Right lobe of liver (tissue), 4 donors: ENCODE results near the gene ATP5MG.

Source experiments
- POLR2A ChIP-seq: fragments of 450-650 bp; IDR thresholded peaks from one replicate; pipeline ENCODE4 v1.6.1; 2017; ENCODE audit warnings: antibody characterized with exemption, mild to moderate bottlenecking
- TF ChIP-seq, protein P1 (sequence below), 4 donors: fragments of 200-600 bp in 3 of 4; fragments of 450-650 bp in 1 of 4; IDR thresholded peaks; one replicate each; pipeline versions ENCODE4 v1.5.1 to v1.8.0; 2016 to 2022; ENCODE audit warnings: antibody characterized with exemption in 4 of 4, mild to moderate bottlenecking in 2 of 4
- donor health status: DM: no; HTN: no; CAD: no.
- donor health status: DM: no; HTN: no; CAD: no.
- donor health status: DM: no; HTN: yes; CAD: no.

DNA sequence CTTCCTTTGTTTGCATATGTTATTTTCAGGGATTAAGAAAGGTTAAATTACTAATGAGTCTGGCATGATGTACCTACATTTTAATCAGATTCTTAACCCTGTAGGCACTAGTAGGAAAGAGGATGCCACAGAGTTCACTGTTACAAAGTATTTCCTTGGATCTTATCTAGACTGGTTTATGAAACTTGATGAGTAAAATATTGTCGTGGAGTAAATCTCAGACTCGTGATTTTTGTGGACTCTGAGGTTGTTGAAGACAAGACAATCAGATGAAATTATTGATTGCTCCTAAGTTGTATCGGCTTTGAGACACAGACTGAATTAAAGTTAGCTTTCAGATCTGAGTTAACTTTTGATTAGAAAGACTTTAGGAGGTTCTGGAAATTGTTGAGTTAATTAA, 40.9 kb downstream of the ATP5MG start:
- TF ChIP-seq, protein P1, sequence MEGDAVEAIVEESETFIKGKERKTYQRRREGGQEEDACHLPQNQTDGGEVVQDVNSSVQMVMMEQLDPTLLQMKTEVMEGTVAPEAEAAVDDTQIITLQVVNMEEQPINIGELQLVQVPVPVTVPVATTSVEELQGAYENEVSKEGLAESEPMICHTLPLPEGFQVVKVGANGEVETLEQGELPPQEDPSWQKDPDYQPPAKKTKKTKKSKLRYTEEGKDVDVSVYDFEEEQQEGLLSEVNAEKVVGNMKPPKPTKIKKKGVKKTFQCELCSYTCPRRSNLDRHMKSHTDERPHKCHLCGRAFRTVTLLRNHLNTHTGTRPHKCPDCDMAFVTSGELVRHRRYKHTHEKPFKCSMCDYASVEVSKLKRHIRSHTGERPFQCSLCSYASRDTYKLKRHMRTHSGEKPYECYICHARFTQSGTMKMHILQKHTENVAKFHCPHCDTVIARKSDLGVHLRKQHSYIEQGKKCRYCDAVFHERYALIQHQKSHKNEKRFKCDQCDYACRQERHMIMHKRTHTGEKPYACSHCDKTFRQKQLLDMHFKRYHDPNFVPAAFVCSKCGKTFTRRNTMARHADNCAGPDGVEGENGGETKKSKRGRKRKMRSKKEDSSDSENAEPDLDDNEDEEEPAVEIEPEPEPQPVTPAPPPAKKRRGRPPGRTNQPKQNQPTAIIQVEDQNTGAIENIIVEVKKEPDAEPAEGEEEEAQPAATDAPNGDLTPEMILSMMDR (IDR thresholded peaks at IDR 0.05), result no peak
- no peak for TF ChIP-seq POLR2A
